ENCODE results near the gene TSHZ1.

DNA sequence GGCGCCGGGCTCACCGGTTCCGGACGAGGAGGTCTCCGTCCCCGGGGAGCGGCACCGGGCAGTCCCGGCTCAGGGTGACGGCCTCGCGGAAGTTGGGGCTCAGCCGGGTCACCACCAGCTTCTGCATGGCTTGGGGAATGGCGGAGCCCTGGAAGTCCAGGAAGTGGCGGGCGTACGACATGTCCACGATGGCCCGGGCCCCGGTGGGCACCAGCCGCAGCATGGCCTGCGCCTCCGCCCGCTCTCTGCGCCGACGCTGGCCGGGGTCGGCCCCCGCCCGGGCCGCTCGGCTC is 1.8 kb upstream of the TSHZ1 start:
- TF ChIP-seq, protein P1, sequence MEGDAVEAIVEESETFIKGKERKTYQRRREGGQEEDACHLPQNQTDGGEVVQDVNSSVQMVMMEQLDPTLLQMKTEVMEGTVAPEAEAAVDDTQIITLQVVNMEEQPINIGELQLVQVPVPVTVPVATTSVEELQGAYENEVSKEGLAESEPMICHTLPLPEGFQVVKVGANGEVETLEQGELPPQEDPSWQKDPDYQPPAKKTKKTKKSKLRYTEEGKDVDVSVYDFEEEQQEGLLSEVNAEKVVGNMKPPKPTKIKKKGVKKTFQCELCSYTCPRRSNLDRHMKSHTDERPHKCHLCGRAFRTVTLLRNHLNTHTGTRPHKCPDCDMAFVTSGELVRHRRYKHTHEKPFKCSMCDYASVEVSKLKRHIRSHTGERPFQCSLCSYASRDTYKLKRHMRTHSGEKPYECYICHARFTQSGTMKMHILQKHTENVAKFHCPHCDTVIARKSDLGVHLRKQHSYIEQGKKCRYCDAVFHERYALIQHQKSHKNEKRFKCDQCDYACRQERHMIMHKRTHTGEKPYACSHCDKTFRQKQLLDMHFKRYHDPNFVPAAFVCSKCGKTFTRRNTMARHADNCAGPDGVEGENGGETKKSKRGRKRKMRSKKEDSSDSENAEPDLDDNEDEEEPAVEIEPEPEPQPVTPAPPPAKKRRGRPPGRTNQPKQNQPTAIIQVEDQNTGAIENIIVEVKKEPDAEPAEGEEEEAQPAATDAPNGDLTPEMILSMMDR (IDR thresholded peaks at IDR 0.05), result no peak
- no peak for TF ChIP-seq POLR2A (IDR thresholded peaks at IDR 0.05)
